ENCODE measurements around the gene IPCEF1. TPM values are rescaled to one million over a fixed set of nuclear protein-coding genes. Genes with fewer than 3 reads are reported as not detected.

Gene IPCEF1
- total and polyA plus RNA-seq, 2 experiments from 2014 or later: 0.80 TPM; not detected in 1

DNA sequence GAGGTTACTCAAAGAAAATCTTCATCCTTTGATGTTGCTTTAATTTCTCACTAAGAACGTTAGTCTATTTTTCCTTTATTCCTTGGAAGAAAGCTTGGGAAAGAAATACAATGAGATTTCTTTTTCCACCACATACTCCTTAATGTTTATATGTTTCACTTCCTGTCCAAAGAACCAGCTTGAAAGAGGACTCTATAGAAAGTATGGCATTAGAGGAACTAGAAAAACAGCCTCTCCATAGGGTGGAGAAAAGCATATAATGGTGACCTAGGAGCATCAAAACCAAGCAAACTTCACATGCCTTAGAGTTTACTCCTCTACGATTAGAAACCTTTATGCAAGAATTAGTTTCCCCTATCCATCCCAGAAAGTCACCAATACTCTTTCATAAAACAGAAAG, 186.5 kb downstream of the IPCEF1 start:
- no peaks in the 10 kb centered on the region for H3K9me2 ChIP-seq (replicated peaks; ENCODE audit: insufficient read depth)
- no peak overlapping the region for H3K4me3 ChIP-seq
- no peaks in the 10 kb centered on the region for H4K20me1 ChIP-seq (ENCODE audit: insufficient read depth, poor library complexity, severe bottlenecking)
- TF ChIP-seq EZH2 (IDR thresholded peaks at IDR 0.05; ENCODE audit: borderline replicate concordance): no peak
- no peak overlapping the region for H3K4me2 ChIP-seq
- H3K79me2 ChIP-seq: no peaks in the 10 kb centered on the region
- H3K9me3 ChIP-seq (ENCODE audit: low read depth): no peaks in the 10 kb centered on the region
- H3K36me3 ChIP-seq (replicated peaks; ENCODE audit: insufficient read depth, low read depth): no peaks in the 10 kb centered on the region
- DNase-seq (ENCODE audit: low spot score): no peak
- no peak overlapping the region for H3K27ac ChIP-seq
- H3K27me3 ChIP-seq: no peaks in the 10 kb centered on the region
- WGBS (ENCODE audit: low lambda C conversion rate, missing lambda C conversion rate): 86% methylated on average over 2 of the region's 2 CpGs
- H3K4me1 ChIP-seq (ENCODE audit: insufficient read depth): no peaks in the 10 kb centered on the region
- no peak overlapping the region for H2AFZ ChIP-seq

DNA sequence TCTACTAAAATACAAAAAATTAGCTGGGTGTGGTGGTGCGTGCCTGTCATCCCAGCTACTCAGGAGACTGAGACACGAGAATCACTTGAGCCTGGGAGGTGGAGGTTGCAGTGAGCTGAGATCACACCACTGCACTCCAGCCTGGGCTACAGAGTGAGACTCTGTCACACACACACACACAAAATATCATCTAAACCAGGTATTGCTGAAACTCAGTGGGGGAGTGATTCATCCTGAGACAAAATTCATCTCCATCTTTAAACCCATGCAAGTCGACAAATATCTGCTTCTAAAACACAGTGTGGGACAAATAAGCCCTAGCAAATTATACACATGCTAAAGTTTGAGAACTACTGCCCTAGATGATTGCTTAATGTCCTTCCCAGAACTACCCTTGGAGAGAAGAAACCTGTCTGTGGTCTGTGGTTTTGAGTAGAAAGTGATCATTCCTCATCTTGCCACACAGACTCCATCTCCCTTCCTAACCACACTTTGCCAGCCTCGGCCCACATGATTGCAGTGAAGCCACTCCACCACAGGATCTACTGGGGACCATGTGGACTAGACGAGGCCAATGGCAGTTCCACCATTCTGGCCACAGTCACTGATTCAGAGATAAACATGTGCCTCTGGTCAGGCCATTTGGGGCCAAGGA, 187.3 kb downstream of the IPCEF1 start:
- TF ChIP-seq EZH2phosphoT487 (IDR thresholded peaks at IDR 0.05; ENCODE audit: low read depth, severe bottlenecking, unreplicated experiment) (no peak), EZH2 (IDR thresholded peaks at IDR 0.05; ENCODE audit: borderline replicate concordance) (no peak)
- TF ChIP-seq, protein P1, sequence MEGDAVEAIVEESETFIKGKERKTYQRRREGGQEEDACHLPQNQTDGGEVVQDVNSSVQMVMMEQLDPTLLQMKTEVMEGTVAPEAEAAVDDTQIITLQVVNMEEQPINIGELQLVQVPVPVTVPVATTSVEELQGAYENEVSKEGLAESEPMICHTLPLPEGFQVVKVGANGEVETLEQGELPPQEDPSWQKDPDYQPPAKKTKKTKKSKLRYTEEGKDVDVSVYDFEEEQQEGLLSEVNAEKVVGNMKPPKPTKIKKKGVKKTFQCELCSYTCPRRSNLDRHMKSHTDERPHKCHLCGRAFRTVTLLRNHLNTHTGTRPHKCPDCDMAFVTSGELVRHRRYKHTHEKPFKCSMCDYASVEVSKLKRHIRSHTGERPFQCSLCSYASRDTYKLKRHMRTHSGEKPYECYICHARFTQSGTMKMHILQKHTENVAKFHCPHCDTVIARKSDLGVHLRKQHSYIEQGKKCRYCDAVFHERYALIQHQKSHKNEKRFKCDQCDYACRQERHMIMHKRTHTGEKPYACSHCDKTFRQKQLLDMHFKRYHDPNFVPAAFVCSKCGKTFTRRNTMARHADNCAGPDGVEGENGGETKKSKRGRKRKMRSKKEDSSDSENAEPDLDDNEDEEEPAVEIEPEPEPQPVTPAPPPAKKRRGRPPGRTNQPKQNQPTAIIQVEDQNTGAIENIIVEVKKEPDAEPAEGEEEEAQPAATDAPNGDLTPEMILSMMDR (IDR thresholded peaks at IDR 0.05; ENCODE audit: poor library complexity): no peak
- WGBS (ENCODE audit: low lambda C conversion rate, missing lambda C conversion rate): 93% methylated on average over 5 of the region's 5 CpGs
- Histone ChIP-seq H3K9me3 (ENCODE audit: low read depth) (no peaks in the 10 kb centered on the region), H3K4me1 (ENCODE audit: insufficient read depth) (no peaks in the 10 kb centered on the region), H3K27ac (no peak overlapping the region), H3K9me2 (replicated peaks; ENCODE audit: insufficient read depth) (no peaks in the 10 kb centered on the region), H3K27me3 (no peaks in the 10 kb centered on the region), H4K20me1 (ENCODE audit: insufficient read depth, poor library complexity, severe bottlenecking) (no peaks in the 10 kb centered on the region), H3K4me2 (no peak overlapping the region), H3K79me2 (no peaks in the 10 kb centered on the region), H2AFZ (no peak overlapping the region), H3K4me3 (no peak overlapping the region), H3K36me3 (replicated peaks; ENCODE audit: insufficient read depth, low read depth) (no peaks in the 10 kb centered on the region)
- no peak for DNase-seq (ENCODE audit: low spot score)

DNA sequence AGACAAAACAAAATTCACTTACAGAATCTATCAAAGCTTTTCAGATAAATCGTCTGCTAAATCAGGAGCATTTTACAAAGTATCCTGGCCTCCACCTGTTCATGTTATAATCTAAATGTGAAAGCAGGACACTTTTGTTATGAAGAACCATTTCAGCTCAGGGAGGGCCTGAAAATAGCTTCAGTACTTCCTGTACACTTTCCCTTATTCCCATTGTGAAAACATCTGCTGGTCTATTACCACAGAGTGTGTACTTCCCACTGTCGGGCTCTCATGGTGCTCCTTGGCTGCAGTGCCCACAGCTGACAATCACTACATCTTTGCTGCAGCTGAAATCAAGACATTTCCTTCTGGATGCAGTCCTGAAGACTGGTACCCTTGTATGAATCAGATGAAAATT, 189.5 kb downstream of the IPCEF1 start:
- no peaks in the 10 kb centered on the region for H3K36me3 ChIP-seq (replicated peaks; ENCODE audit: insufficient read depth, low read depth)
- H3K4me3 ChIP-seq: no peak overlapping the region
- DNase-seq (ENCODE audit: low spot score): no peak
- no peaks in the 10 kb centered on the region for H3K4me1 ChIP-seq (ENCODE audit: insufficient read depth)
- no peaks in the 10 kb centered on the region for H3K9me3 ChIP-seq (ENCODE audit: low read depth)
- 83% methylated on average over 2 of the region's 2 CpGs for WGBS (ENCODE audit: low lambda C conversion rate, missing lambda C conversion rate)
- TF ChIP-seq, protein P1 (IDR thresholded peaks at IDR 0.05; ENCODE audit: poor library complexity): no peak
- no peaks in the 10 kb centered on the region for H3K79me2 ChIP-seq
- H3K27me3 ChIP-seq: no peaks in the 10 kb centered on the region
- H2AFZ ChIP-seq: no peak overlapping the region
- H3K9me2 ChIP-seq (replicated peaks; ENCODE audit: insufficient read depth): no peaks in the 10 kb centered on the region
- H4K20me1 ChIP-seq (ENCODE audit: insufficient read depth, poor library complexity, severe bottlenecking): no peaks in the 10 kb centered on the region
- no peak overlapping the region for H3K4me2 ChIP-seq
- H3K27ac ChIP-seq: no peak overlapping the region

DNA sequence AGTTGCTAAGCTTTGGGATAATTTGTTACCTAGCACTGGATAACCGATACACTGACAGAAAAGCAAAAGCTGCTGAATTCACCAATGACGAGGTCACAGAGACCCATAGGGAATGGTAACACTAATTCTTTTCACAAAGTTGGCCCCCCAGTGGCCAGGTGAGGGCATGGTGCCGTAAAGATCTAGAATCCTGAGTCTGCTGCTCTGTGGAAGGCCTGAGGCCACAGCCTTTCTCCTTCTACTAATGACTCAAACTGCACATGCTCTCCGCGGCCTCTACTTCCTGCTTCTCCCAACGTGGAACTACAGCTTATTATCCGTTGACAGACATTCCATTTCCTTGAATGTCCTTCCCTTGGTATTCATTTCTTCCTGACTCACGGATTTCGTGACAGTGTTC, 190.5 kb downstream of the IPCEF1 start:
- TF ChIP-seq EZH2 (IDR thresholded peaks at IDR 0.05; ENCODE audit: borderline replicate concordance) (no peak), EZH2phosphoT487 (IDR thresholded peaks at IDR 0.05; ENCODE audit: low read depth, severe bottlenecking, unreplicated experiment) (no peak)
- TF ChIP-seq, protein P1 (IDR thresholded peaks at IDR 0.05; ENCODE audit: poor library complexity): no peak
- Histone ChIP-seq H3K36me3 (replicated peaks; ENCODE audit: insufficient read depth, low read depth) (no peaks in the 10 kb centered on the region), H4K20me1 (ENCODE audit: insufficient read depth, poor library complexity, severe bottlenecking) (no peaks in the 10 kb centered on the region), H3K4me2 (no peak overlapping the region), H3K79me2 (no peaks in the 10 kb centered on the region), H3K4me3 (no peak overlapping the region), H3K9me2 (replicated peaks; ENCODE audit: insufficient read depth) (no peaks in the 10 kb centered on the region), H3K27me3 (no peaks in the 10 kb centered on the region), H2AFZ (no peak overlapping the region), H3K9me3 (ENCODE audit: low read depth) (no peaks in the 10 kb centered on the region), H3K27ac (no peak overlapping the region), H3K4me1 (ENCODE audit: insufficient read depth) (no peaks in the 10 kb centered on the region)
- 88% methylated on average over 9 of the region's 9 CpGs for WGBS (ENCODE audit: low lambda C conversion rate, missing lambda C conversion rate)
- no peak for DNase-seq (ENCODE audit: low spot score)
